HG03097 (cell line): Measurements from ENCODE around the gene FAU.
"Not testable (repeated sequence)": the region's sequence is repeated elsewhere in the genome, so short reads cannot be mapped to it uniquely, and the experiment has no call there.

Experiments used
- ATAC-seq: cut with Tn5 transposase; IDR thresholded peaks from one replicate; pipeline ENCODE4 v1.9.1; 2021; ENCODE audit not compliant: unreplicated experiment, low FRiP score

FAU gene

GRCh38 chr11:65121865-65122696 lies at the start of gene FAU, which contains the start of gene MRPL49:
TSS of gene FAU (minus strand) at chr11:65122134. CDS start at chr11:65121813, 321 bp downstream.
TSS of gene MRPL49 (plus strand) at chr11:65122321. CDS start at chr11:65122347, 26 bp downstream.
- peak; percentile 60 for ATAC-seq

GRCh38 chr11:65170058-65170534 lies 48.2 kb upstream of the FAU start, which contains the start of gene SPDYC:
TSS of gene SPDYC (plus strand) at chr11:65170233. CDS start at chr11:65171358, 1,125 bp downstream.
- ATAC-seq, result no peak

DNA sequence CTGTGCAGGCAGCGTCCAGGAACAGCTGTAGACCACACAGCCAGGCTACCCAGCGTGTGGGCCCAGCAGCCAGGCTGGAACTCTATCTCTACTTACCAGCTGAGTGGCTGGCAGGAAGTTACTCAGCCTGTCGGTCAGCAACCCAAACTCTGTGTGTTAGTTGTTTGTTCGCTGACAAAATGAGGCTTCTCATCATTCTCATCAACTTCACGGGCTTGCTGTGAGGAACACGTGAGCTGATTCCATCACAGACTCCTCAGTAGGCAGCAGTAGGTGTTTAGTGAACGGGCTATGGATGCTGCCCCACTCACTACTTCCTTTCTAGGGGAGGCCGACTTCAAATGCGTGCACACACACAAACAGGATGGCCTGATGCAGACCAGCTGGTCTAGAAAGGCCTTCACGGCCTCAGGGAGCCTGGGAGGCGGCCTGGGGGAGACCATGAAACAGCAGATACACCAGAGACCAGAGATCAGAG lies 47.3 kb upstream of the FAU start:
- ATAC-seq, result no peak

DNA sequence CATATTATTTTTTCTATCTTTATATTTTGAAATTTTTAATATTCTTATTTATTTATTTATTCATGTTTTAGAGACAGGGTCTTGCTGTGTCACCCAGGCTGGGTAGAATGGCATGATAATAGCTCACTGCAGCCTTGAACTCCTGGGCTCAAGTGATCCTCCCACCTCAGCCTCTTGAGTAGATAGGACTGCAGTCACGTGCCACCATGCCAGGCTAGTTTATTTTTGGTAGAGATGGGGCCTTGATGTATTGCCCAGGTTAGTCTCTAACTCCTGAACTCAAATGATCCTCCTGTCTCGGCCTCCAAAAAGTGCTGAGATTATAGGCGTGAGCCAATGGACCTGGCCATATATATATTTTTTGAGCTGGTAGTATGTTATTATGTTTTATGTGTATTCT lies 45.7 kb upstream of the FAU start:
- no peak for ATAC-seq

DNA sequence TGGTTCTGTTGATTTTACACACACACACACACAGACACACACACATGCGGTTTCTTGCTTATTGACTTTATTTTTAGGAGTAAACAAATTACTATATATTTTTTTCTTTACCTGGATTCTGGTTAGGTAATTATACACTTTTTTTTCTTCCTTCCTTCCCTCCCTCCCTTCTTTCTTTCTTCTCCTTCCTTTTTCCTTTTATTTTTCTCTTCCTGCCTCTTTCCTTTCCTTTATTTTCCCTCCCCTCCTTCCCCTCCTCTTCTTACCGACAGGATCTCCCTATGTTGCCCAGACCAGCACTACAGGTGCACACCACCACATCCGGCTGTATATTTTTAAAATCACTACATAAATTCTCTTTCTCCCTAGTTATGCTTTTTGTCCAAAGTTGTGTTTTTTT lies 45.0 kb upstream of the FAU start:
- no peak for ATAC-seq

- ATAC-seq, result no peak
These were observed 43.7 kb upstream of the FAU start for GRCh38 chr11:65165410-65166317.

DNA sequence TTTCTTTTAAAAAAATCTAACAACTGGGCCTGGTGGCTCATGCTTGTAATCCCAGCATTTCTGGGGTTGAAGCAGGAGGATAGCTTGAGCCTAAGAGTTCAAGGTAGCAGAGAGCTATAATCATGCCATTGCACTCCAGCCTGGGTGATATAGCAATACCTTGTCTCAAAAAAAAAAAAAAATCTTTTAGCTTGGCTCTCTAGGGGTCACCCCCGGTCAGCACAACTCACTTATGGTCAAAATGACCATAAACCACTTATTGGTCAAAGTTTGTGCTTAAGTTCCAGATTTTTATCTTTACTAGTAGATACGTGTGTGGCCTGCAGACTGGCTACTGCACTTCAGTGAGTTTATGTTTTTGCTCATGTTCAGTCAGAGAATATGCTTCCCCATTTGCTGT lies 41.8 kb upstream of the FAU start:
- ATAC-seq, result no peak

DNA sequence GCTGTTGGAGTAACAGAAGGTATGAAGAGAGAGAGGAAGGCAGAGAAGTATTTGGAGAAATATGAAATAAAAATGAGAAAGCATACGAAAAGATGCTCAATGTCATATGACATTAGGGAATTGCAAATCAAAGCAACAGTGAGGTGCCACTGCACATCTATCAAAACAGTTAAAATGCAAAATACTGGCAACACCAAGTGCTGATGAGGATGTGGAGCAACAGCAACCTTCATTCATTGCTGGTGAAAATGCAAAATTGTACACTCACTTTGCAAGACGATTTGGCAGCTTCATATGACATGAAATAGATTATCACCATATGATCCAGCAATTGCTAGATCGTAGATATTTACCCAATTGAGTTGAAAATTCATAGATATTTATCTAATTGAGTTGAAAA lies 38.7 kb upstream of the FAU start:
- ATAC-seq, result no peak

GRCh38 chr11:65159012-65159411 lies 37.1 kb upstream of the FAU start:
- ATAC-seq, result no peak

- no peak for ATAC-seq
These were observed 35.4 kb upstream of the FAU start for GRCh38 chr11:65157336-65157735.

DNA sequence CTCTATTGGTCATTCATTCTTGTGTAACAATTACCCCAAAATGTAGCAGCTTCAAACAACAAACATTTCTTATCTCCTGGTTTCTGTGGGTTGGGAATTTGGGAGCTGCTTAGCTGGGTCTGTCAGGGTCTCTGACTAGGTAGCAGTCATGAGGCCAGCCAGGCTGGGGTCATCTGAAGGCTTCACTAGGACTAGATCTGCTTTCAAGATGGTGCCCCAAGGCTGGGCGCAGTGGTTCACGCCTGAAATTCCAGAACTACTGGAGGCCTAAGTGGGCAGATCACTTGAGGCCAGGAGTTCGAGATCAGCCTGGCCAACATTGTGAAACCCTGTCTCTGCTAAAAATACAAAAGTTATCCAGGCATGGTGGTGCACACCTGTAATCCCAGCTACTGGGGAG lies 35.0 kb upstream of the FAU start:
- ATAC-seq, result no peak

DNA sequence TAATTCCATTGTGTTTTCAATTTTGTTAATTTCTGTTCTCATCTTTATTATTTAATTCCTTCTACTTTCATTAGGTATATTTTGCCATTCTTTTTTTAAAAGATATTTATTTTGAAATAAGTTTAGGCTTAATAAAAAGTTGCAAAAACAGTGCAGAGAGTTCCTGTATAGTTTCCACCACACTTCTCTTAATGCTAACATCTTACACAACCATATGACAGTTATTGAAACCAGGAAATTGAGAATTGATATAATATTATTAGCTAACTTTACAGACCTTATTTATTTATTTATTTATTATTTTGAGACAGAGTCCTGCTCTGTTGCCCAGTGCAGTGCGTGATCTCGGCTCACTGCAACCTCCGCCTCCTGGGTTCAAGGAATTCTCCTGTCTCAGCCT lies 34.3 kb upstream of the FAU start:
- no peak for ATAC-seq

DNA sequence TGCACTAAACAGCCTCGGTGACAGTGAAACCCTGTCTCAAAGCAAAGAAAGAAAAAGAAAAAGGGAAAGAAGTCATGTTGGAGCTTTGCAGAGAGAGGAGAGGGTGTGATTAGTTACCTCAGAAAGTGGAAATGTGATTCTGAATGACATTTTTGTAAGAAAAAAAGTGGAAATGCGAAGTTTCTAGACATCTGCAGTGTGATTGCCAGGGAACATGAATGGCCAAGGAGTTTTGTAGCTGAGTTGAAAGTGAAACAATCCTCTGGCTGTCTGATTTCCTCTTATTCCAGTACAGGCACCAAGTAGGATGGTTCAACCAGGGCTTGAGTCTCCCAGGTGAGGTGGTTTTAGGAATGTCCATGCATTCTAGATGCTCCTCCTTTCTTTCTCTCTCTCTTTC lies 30.2 kb upstream of the FAU start:
- ATAC-seq, result no peak

DNA sequence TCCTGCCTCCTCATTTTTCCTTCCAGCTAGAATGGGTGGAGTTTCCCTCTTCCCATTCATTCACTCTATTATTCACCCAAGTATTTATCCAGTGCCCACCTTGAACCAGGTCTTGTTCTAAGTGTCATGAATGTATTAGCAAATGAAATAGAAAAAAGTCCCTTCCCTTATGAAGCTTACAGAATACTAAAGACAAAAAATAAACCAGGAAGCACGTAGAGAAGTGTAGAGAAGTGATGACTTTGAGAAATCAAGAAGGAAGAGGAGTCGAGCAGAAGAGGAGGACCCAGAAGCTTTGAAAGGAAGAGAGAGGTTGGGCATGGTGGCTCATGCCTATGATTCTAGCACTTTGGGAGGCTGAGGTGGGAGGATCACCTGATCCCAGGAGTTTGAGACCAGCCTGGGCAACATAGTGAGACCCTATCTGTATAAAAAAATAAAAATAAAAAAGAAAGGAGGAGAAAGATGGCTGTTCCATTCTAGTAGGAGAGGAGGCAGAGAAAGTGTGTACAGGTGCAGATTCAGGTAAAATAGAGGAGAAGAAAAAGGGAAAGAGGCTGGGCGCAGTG lies 29.5 kb upstream of the FAU start:
- ATAC-seq, result no peak

DNA sequence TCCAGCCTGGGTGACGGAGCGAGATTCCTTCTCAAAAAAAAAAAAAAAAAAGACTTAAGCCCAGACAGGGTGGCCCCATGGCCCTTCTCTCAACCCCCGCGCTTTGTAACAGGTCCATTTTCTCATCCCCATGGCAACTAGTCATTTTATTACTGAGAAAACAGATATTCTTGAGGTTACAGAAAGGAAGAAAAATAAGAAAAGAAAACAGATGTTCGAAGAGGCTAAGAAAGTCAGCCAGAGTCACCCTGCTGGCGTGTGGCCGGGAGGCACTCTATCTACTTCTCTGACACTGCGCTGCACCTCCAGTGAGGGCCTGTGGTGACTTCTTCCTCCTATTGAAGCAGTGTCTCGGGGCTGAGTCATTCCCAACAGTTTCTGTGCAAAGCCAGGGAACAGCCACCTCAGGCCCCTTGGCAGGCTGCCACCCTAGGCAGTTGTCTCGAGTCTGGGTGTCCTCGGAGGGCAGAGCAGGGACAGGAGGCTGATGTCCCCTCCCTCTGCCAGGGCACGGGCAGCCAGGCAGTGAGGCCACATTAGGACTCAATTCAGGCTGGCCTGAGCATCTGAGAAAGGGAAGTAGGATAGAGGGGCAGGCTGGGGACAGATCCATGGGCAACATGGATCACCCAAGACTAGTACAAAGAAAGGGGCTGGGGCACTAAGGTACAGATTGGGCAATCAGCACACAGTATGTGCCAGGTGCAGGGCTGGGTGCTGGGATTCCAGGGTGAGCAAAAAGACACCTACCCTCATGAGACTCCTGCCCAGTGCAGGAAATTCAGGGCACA lies 28.8 kb upstream of the FAU start:
- ATAC-seq, result no peak

GRCh38 chr11:65150131-65150508 lies 28.2 kb upstream of the FAU start:
- ATAC-seq, result not testable (repeated sequence)

GRCh38 chr11:65148657-65149056 lies 26.7 kb upstream of the FAU start:
- no peak for ATAC-seq

DNA sequence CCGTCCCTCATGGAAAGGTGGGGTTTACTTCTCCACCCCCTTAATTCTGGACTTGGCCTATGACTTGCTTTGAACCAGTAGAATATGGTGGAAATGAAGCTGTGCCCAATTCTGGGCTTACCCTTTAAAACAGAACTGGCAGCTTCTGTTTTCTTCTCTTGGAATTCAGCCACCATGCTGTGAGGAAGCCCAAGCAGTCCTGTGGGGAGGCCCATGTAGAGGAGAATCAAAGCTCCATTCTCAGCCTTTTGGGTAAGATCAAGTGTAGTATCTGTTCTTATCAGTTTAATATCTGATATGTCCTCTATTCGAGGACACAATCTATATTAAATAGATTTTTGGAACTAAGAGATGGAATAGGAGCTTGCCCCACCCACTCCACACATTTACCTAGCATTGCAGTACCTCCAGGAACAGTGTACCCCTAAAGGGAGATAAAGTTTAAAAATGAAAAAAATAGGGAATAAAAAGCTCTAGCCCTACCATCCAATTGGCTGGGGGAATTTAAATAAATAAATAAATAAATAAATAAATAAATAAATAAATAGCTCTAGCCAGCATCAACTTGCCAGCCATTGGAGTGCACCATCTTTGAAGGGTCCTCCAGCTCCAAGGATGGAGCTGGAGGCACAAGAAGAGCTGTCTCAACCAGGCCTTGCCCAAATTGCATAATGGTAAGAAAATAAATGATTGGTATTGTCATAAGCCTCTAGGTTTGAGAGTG lies 25.6 kb upstream of the FAU start:
- no peak for ATAC-seq

- no peak for ATAC-seq
These were observed 20.1 kb upstream of the FAU start for GRCh38 chr11:65141896-65142494.
